GM18511 (cell line): ENCODE measurements around the gene SLC34A3.

Experiments
- ATAC-seq: cut with Tn5 transposase; IDR thresholded peaks from one replicate; pipeline ENCODE4 v1.9.1; 2021; ENCODE audit warnings: mild to moderate bottlenecking, moderate library complexity; ENCODE audit not compliant: unreplicated experiment

SLC34A3 gene

DNA sequence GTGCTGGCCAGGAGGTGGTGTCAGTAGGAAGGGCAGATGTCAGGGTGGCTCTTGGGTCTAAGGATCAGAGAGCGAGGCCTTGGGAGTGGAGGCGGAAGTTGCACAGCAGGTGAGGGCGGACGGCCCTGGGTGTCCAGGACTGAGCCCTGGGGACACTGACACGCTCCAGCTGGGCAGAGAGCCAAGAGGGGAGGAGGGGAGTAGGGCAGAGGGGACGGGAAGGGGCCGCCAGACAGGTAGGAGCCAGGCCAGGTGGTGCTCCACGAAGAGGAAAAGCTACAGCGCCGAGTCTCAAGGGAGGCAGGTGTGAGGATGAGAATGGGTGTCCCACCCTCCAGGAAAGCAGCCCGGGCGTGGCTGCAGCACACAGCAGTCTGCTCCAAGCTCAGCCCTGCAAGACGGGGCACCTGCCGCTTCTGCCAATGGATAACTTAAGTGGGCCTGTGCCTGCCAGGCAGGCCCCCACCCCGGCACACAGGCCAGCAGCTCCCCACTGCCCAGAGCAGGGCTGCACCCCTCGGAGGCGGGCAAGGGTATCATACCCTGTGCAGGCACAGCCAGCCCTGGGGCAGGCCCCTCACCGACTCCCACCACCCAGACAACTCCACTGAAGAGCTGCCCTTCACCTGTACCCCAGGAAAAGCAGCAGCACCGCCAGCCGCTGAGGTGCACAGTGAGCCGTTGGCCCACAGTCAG lies 35.0 kb upstream of the SLC34A3 start:
- ATAC-seq, result no peak

- no peak for ATAC-seq
Observed at GRCh38 chr9:137198051-137198901, 32.4 kb upstream of the SLC34A3 start.

GRCh38 chr9:137198902-137199283 lies 31.8 kb upstream of the SLC34A3 start:
- no peak for ATAC-seq

- ATAC-seq, result no peak
Observed at GRCh38 chr9:137199411-137200121, 31.1 kb upstream of the SLC34A3 start.

GRCh38 chr9:137200311-137201204 lies 30.1 kb upstream of the SLC34A3 start, which contains the start of gene TPRN:
Gene TPRN (minus strand): TSS chr9:137200741. CDS start chr9:137200711, 30 bp downstream.
- peak; percentile 89 for ATAC-seq

GRCh38 chr9:137201205-137201868 lies 29.4 kb upstream of the SLC34A3 start:
- no peak for ATAC-seq

GRCh38 chr9:137202966-137203365 lies 27.7 kb upstream of the SLC34A3 start:
- ATAC-seq, result no peak

DNA sequence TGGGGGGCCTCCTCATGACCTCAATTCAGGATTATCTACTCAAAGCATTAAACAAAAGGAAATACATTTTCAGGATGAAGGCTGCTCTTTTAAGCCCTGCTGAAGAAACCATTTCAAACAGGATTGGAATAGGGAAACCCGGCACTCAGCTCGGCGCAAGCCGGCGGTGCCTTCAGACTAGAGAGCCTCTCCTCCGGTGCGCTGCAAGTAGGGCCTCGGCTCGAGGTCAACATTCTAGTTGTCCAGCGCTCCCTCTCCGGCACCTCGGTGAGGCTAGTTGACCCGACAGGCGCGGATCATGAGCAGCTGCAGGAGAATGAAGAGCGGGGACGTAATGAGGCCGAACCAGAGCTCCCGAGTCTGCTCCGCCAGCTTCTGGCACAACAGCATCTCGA lies 26.0 kb upstream of the SLC34A3 start:
- ATAC-seq, result no peak

DNA sequence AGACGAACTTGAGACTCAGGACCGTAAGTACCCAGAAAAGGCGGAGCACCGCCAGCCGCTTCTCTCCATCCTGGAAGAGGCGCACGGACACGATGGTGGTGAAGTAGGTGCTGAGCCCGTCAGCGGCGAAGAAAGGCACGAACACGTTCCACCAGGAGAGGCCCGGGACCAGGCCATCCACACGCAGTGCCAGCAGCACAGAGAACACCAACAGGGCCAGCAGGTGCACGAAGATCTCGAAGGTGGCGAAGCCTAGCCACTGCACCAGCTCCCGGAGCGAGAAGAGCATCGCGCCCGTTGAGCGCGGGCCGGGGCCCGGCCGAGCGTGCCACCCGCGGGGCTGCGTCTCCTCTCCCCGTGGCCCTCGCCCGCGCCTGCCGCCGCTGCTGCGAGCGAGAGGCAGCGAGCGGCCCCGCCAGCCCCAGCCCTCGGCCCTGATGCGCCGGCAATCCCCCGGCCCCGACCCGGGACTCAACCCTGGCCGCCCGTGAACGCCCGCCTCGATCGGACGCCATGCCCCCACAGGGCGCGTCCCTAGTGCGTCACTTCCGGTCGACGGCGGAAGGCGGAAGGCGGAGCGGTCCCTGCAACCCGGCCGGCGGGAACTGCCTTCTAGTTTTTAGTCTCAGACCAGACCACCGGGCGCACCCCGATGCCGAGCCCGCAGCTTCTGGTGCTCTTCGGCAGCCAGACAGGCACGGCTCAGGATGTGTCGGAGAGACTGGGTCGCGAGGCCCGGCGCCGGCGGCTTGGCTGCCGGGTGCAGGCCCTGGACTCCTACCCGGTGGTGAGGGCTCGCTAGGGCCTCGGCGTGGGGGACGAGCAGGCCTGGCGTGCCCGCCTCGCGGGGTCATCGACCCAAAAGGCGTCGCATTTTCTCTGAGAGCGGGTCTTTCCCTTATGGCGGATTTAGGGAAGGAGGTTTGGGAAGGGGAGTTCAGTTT lies 25.3 kb upstream of the SLC34A3 start, which contains the start of the genes NDOR1 and TMEM203:
Gene NDOR1, plus strand, starts transcription at position 575 of the 944 bp plus-strand sequence. Its CDS starts 78 bp downstream, at position 653.
Gene TMEM203, minus strand, starts transcription at position 523 of the 944 bp plus-strand sequence. Its CDS starts 234 bp downstream, at position 289.
- peak; percentile 47 for ATAC-seq

GRCh38 chr9:137206602-137207001 lies 24.1 kb upstream of the SLC34A3 start:
- no peak for ATAC-seq

DNA sequence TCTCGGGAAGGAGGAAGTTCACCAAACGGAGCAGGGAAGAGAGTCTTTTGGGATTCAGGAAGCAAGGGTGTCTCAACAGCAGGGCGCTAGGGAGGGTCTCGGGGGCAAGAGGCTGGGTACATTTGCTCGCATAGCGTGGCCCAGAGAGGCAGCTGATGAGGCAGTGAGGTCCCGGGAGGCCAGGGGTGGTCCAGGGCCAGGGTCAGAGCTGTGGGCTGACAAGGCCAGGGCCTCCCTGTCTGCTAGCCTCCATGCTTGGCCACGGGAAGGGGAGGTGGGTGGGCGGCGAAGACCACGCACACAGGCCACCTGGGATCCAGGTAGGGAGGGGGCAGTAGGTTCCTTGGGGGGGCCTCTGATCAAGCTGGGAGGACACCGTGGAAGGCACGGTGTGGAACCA lies 19.2 kb upstream of the SLC34A3 start:
- ATAC-seq, result no peak

DNA sequence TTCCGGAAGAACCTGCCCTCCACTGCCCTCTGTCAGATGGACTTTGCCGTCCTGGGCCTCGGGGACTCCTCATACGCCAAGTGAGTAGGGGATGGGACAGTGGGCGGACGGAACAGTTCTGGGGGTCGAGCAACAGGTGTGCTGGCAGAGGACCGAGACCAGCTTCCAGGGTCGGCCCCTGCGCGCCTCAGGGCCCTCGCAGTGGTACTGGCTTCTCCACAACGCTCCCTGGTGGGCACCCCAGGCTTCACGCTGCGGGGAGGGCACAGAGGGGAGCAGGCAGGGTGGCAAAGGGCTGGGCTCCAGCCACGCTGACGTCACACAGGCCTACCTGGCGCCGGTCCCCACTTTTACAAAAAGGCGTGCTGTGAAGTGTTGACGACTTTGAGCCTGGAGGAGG lies 18.2 kb upstream of the SLC34A3 start:
- ATAC-seq, result no peak

GRCh38 chr9:137213160-137214060 lies 17.3 kb upstream of the SLC34A3 start:
- no peak for ATAC-seq

GRCh38 chr9:137214620-137215019 lies 16.1 kb upstream of the SLC34A3 start:
- no peak for ATAC-seq

GRCh38 chr9:137215196-137215986 lies 15.3 kb upstream of the SLC34A3 start:
- no peak for ATAC-seq

DNA sequence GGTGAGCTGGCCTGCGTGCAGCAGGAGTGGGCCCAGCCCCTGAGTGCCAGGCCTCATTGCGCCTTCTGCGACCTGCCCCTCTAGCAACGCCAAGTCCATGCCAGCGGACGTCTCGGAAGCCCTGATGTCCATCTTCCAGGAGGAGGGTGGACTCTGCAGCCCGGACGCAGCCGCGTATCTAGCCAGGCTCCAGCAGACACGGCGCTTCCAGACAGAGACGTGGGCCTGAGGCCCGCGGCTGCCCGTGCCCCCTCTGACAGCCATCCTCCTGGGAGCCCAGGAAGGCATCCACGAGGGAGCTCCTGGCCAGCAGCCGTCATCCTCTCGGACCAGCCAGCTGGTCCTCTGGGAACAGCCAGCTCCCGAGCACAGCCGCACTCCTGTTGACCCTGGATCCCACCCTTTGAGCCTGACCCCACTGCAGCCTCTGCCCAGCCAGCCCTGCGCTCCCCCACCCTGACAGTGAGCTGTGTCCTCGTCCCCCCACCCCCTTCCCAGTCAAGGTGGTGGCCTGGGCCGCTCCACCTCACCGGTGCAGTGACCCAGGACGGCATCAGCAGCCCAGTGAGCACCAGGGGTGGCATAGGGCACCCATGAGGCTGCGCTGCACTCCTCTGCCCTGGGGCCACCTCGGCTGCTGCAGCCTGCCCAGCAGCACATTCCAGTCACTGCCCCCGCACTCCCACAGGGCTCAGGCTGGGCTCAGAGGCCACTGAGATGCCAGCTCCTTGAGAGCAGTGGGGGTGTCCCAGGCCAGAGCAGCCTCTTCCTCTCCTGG lies 14.3 kb upstream of the SLC34A3 start:
- no peak for ATAC-seq
